Chondrocyte (in vitro differentiated cells): ENCODE data around the gene TTC39A. TPM values are rescaled to one million over a fixed set of nuclear protein-coding genes. Genes with fewer than 3 reads are reported as not detected.

Source experiments
- DNase-seq: peaks from one replicate; pipeline ENCODE4 v3.0.0; 2021; ENCODE audit warnings: mixed read lengths, low spot score
- H3K27ac Mint-ChIP-seq: one replicate; pipeline ENCODE4 v1.8.0; 2021; ENCODE audit warnings: mild to moderate bottlenecking, moderate library complexity, mixed read lengths; ENCODE audit not compliant: unreplicated experiment
- H3K27me3 Mint-ChIP-seq: 2 replicates; pipeline ENCODE4 v1.8.0; 2021; ENCODE audit warnings: low read depth, mixed read lengths
- H3K36me3 Mint-ChIP-seq: 2 replicates; pipeline ENCODE4 v1.8.0; 2021; ENCODE audit warnings: low read depth, mixed read lengths
- H3K4me1 Mint-ChIP-seq: 2 replicates; pipeline ENCODE4 v1.8.0; 2021; ENCODE audit warnings: low read depth, mild to moderate bottlenecking, mixed read lengths
- H3K4me3 Mint-ChIP-seq: one replicate; pipeline ENCODE4 v1.8.0; 2021; ENCODE audit warnings: mild to moderate bottlenecking, moderate library complexity, mixed read lengths; ENCODE audit not compliant: unreplicated experiment
- H3K9me3 Mint-ChIP-seq: 2 replicates; pipeline ENCODE4 v1.8.0; 2021; ENCODE audit warnings: low read depth, mixed read lengths
- total RNA-seq: library from RNA; stranded (reverse); gene quantifications from 3 replicates; pipeline ENCODE4 v1.2.1, GENCODE V29; 2021
- TF ChIP-seq, protein P1 (sequence below): fragments of 200-600 bp; sonication (generic); IDR thresholded peaks from 2 replicates; pipeline ENCODE4 v1.5.0; 2021; ENCODE audit warnings: antibody characterized with exemption, mild to moderate bottlenecking, moderate library complexity

TTC39A gene
- total RNA-seq, 1 donor from 2014 or later: 4.0 TPM

DNA sequence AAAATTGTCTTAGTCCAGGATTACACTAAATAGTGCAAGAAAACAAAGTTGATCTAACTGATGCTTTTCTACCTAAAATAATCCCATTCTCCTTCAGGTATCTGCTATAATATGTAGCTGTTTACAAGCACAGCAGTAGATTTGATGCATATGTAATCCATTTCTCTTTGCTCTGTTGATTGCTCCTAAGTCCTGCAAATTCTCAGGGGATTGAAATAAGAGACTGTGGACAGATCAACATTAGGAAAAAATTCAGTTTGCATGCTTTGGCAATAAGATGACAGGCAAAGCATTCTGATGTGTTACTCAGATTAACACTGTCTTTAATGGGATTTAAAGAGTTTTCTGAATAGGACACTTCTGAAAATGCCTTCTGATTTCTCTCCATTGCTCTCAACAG lies 59.6 kb downstream of the TTC39A start:
- no peaks in the 10 kb centered on the region for H3K9me3 Mint-ChIP-seq
- no peak overlapping the region for H3K4me3 Mint-ChIP-seq
- peaks cover 65% of the 10 kb centered on the region for H3K4me1 Mint-ChIP-seq
- no peak for DNase-seq
- H3K27me3 Mint-ChIP-seq: no peaks in the 10 kb centered on the region
- TF ChIP-seq, protein P1, sequence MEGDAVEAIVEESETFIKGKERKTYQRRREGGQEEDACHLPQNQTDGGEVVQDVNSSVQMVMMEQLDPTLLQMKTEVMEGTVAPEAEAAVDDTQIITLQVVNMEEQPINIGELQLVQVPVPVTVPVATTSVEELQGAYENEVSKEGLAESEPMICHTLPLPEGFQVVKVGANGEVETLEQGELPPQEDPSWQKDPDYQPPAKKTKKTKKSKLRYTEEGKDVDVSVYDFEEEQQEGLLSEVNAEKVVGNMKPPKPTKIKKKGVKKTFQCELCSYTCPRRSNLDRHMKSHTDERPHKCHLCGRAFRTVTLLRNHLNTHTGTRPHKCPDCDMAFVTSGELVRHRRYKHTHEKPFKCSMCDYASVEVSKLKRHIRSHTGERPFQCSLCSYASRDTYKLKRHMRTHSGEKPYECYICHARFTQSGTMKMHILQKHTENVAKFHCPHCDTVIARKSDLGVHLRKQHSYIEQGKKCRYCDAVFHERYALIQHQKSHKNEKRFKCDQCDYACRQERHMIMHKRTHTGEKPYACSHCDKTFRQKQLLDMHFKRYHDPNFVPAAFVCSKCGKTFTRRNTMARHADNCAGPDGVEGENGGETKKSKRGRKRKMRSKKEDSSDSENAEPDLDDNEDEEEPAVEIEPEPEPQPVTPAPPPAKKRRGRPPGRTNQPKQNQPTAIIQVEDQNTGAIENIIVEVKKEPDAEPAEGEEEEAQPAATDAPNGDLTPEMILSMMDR: no peak
- H3K36me3 Mint-ChIP-seq: peaks cover 12% of the 10 kb centered on the region
- H3K27ac Mint-ChIP-seq: peak overlapping the region; percentile 70

DNA sequence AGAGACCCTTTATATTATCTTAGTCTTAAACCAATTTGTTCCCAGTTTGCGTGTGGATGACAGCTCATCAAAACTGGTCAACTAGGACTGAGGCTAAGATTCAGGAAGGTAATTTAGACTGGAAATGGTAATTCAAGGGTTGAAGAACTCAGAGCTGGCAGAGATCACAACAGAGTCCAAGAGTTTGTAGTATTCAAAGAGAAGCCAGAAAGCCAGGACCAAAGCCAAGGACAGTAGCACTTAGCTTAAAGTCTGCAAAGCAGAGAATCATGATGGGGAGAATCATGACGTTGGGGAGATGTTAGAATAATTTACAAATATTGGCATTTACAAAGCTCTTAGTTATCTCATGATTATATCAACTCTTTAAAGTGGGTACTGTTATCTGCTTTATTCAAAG lies 61.7 kb downstream of the TTC39A start:
- DNase-seq: no peak
- Mint-ChIP-seq H3K4me3 (no peak overlapping the region), H3K36me3 (peaks cover 7% of the 10 kb centered on the region), H3K9me3 (no peaks in the 10 kb centered on the region), H3K27me3 (no peaks in the 10 kb centered on the region), H3K27ac (peak overlapping the region; percentile 90), H3K4me1 (peaks cover 85% of the 10 kb centered on the region)
- TF ChIP-seq, protein P1: no peak

DNA sequence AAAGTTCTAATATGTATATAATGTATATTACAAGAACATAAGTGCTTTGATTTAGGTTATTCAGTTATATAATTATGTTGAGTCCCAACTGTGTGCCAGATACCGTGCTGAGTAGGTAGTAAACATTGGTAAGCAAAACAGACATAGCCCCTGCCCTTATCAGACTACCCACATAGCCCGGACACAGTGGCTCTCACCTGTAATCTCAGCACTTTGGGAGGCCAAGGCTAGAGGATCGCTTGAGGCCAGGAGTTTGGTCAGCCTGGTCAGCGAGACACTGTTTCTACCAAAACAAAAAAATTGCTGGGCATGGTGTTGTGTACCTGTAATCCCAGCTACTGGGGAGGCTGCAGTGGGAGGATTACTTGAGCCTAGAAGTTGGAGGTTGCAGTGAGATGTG lies 63.6 kb downstream of the TTC39A start:
- no peaks in the 10 kb centered on the region for H3K27me3 Mint-ChIP-seq
- TF ChIP-seq, protein P1: no peak

DNA sequence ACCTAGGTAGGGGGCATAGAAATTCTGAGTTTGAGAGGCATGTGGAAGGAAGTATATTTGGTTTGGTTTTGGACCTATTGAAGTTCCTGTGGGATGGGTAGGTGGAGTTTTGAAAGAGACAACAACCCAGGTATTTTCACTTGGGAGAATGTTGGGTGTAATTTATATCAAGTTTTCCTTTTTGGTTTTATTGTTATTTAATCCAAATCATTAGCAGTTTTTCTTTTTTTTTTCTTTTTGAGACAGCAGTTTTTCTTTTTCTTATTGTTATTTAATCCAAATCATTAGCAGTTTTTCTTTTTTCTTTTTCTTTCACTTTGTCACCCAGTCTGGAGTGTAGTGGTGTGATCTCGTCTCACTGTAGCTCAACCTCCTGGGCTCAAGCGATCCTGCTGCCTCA lies 64.2 kb downstream of the TTC39A start:
- H3K27ac Mint-ChIP-seq: peak overlapping the region; percentile 91

More for the DNA sequence above, 63.6 kb downstream of the TTC39A start:
- Mint-ChIP-seq H3K4me3 (no peak overlapping the region), H3K36me3 (peaks cover 5% of the 10 kb centered on the region), H3K27ac (no peak overlapping the region), H3K4me1 (peaks cover 96% of the 10 kb centered on the region), H3K9me3 (no peaks in the 10 kb centered on the region)
- no peak for DNase-seq

DNA sequence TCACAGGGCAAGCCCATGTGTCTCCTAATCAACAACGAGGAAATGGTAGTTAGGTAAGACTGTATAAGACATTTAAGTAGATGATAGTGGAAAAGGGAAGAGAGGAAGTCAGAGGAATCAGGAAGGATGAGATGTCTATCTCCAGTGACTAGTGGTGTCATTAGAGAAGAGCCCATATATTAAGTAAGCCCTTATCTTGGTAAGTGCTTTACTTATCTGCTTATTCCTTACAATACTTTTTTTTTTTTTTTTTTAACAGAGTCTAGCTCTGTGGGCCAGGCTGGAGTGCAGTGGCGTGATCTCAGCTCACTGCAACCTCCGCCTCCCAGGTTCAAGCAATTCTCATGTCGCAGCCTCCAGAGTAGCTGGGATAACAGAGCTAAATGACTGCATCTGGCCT lies 64.7 kb downstream of the TTC39A start:
- peaks cover 2% of the 10 kb centered on the region for H3K36me3 Mint-ChIP-seq
- H3K4me3 Mint-ChIP-seq: no peak overlapping the region
- no peaks in the 10 kb centered on the region for H3K27me3 Mint-ChIP-seq
- DNase-seq: no peak
- TF ChIP-seq, protein P1: no peak
- peak overlapping the region; percentile 91 for H3K27ac Mint-ChIP-seq
- H3K4me1 Mint-ChIP-seq: peaks cover 96% of the 10 kb centered on the region
- H3K9me3 Mint-ChIP-seq: no peaks in the 10 kb centered on the region

More for the DNA sequence above, 64.2 kb downstream of the TTC39A start:
- peaks cover 5% of the 10 kb centered on the region for H3K36me3 Mint-ChIP-seq
- no peaks in the 10 kb centered on the region for H3K9me3 Mint-ChIP-seq
- H3K4me3 Mint-ChIP-seq: no peak overlapping the region
- no peak for DNase-seq
- H3K4me1 Mint-ChIP-seq: peaks cover 96% of the 10 kb centered on the region
- H3K27me3 Mint-ChIP-seq: no peaks in the 10 kb centered on the region
- TF ChIP-seq, protein P1: no peak
